CD14-positive monocyte (primary cell): ENCODE results near the gene JARID2. TPM values are rescaled to one million over a fixed set of nuclear protein-coding genes. Genes with fewer than 3 reads are reported as not detected.

Experiments
- DNase-seq, 3 donors: peaks; one replicate each; pipeline ENCODE4 v3.0.0-alpha.2; 2011 to 2022
- H2AFZ ChIP-seq: 2 replicates; pipeline ENCODE4 v1.6.0; 2012; ENCODE audit warnings: mild to moderate bottlenecking, low read depth, low read length, inconsistent platforms; ENCODE audit not compliant: insufficient read depth, poor library complexity, severe bottlenecking
- H3K27ac ChIP-seq, 2 donors: 1 replicate in 1 of 2; 2 replicates in 1 of 2; pipeline ENCODE4 v1.5.1; 2012 to 2013; ENCODE audit warnings: low read length in 2 of 2, control low read depth in 1 of 2, inconsistent platforms in 1 of 2, low read depth in 1 of 2, mild to moderate bottlenecking in 1 of 2
- H3K27me3 ChIP-seq, 2 donors: one replicate each; pipeline versions ENCODE4 v1.6.0 to v1.6.1; 2011 to 2013; ENCODE audit warnings: low read length in 2 of 2; ENCODE audit not compliant: control insufficient read depth in 2 of 2, insufficient read depth in 2 of 2
- H3K36me3 ChIP-seq, 2 donors: replicated peaks in 1 of 2; 1 replicate in 1 of 2; 2 replicates in 1 of 2; pipeline versions ENCODE4 v1.5.1 to v1.6.1; 2012 to 2013; ENCODE audit warnings: low read length in 2 of 2, control low read depth in 1 of 2, inconsistent platforms in 1 of 2, mild to moderate bottlenecking in 1 of 2; ENCODE audit not compliant: insufficient read depth in 2 of 2, control insufficient read depth in 1 of 2
- H3K4me1 ChIP-seq, 2 donors: 1 replicate in 1 of 2; 2 replicates in 1 of 2; pipeline versions ENCODE4 v1.5.1 to v1.6.1; 2012 to 2013; ENCODE audit warnings: low read length in 2 of 2, control low read depth in 1 of 2, inconsistent platforms in 1 of 2, mild to moderate bottlenecking in 1 of 2, moderate library complexity in 1 of 2; ENCODE audit not compliant: insufficient read depth in 2 of 2, control insufficient read depth in 1 of 2
- H3K4me2 ChIP-seq: replicated peaks from 2 replicates; pipeline ENCODE3; 2012; ENCODE audit warnings: low read length, moderate library complexity, mild to moderate bottlenecking; ENCODE audit not compliant: poor library complexity, severe bottlenecking; ENCODE audit errors: extremely low read depth
- H3K4me3 ChIP-seq, 3 experiments: fragments of 200-600 bp in 1 of 3; sonication (generic) in 1 of 3; replicated peaks in 1 of 3; 1 replicate in 2 of 3; 2 replicates in 1 of 3; pipeline ENCODE4 v1.5.1; 2011 to 2013; ENCODE audit warnings: low read length in 3 of 3, mild to moderate bottlenecking in 3 of 3, control low read depth in 2 of 3, low read depth in 2 of 3, inconsistent platforms in 1 of 3, moderate library complexity in 1 of 3
- H3K79me2 ChIP-seq: 2 replicates; pipeline ENCODE4 v1.6.0; 2012; ENCODE audit warnings: mild to moderate bottlenecking, control low read depth, inconsistent platforms, low read length, moderate library complexity; ENCODE audit not compliant: insufficient read depth
- H3K9ac ChIP-seq: 2 replicates; pipeline ENCODE4 v1.6.0; 2017; ENCODE audit warnings: low read length, mild to moderate bottlenecking; ENCODE audit not compliant: insufficient read depth, poor library complexity, severe bottlenecking
- H3K9me3 ChIP-seq, 2 donors: replicated peaks in 1 of 2; 1 replicate in 1 of 2; 2 replicates in 1 of 2; pipeline versions ENCODE4 v1.5.1 to v1.6.1; 2012 to 2013; ENCODE audit warnings: low read length in 2 of 2, control low read depth in 1 of 2; ENCODE audit not compliant: control insufficient read depth in 1 of 2, insufficient read depth in 1 of 2
- H4K20me1 ChIP-seq: 2 replicates; pipeline ENCODE4 v1.6.0; 2012; ENCODE audit warnings: mild to moderate bottlenecking, low read length, control low read depth, moderate library complexity; ENCODE audit not compliant: insufficient read depth
- H3K27ac Mint-ChIP-seq, 7 donors: one replicate each; pipeline ENCODE4 v1.8.0; 2020; ENCODE audit warnings: mild to moderate bottlenecking in 7 of 7, mixed read lengths in 7 of 7, moderate library complexity in 6 of 7, inconsistent platforms in 2 of 7
- H3K27me3 Mint-ChIP-seq, 3 donors: one replicate each; pipeline ENCODE4 v1.8.0; 2021 to 2022; ENCODE audit warnings: low read depth in 3 of 3, mild to moderate bottlenecking in 3 of 3, mixed read lengths in 3 of 3, moderate library complexity in 3 of 3, inconsistent platforms in 1 of 3
- H3K36me3 Mint-ChIP-seq, 2 donors: one replicate each; pipeline ENCODE4 v1.8.0; 2020; ENCODE audit warnings: mixed read lengths in 2 of 2, inconsistent platforms in 1 of 2, mild to moderate bottlenecking in 1 of 2
- H3K4me1 Mint-ChIP-seq: one replicate; pipeline ENCODE4 v1.8.0; 2020; ENCODE audit warnings: mild to moderate bottlenecking, mixed read lengths
- H3K4me3 Mint-ChIP-seq, 2 donors: one replicate each; pipeline ENCODE4 v1.8.0; 2020; ENCODE audit warnings: mild to moderate bottlenecking in 2 of 2, mixed read lengths in 2 of 2, moderate library complexity in 1 of 2
- H3K9me3 Mint-ChIP-seq, 7 donors: one replicate each; pipeline ENCODE4 v1.8.0; 2020 to 2022; ENCODE audit warnings: mixed read lengths in 7 of 7, mild to moderate bottlenecking in 6 of 7, moderate library complexity in 6 of 7, inconsistent platforms in 2 of 7
- WGBS: methylation state at CpG from one replicate; pipeline ENCODE4 v1.1.5; 2013; ENCODE audit warnings: missing lambda C conversion rate; ENCODE audit not compliant: insufficient coverage; 5-methylcytosine and 5-hydroxymethylcytosine counted together
- intact Hi-C, 2 donors: fragments of 100-400 bp; cut with micrococcal nuclease; formaldehyde crosslinking; loops; one replicate each; pipeline versions ENCODE4 v1.15.0 to v1.15.1; 2023
- polyA plus RNA-seq, 3 donors: library from polyadenylated mRNA; depleted of rRNA in 1 of 3; unstranded in 2 of 3; stranded (reverse) in 1 of 3; fragments of 300-500 nt in 2 of 3; fragments of >200 nt in 1 of 3; fragmentation: Illumina TruSeq in 2 of 3; gene quantifications; 1 replicate in 2 of 3; 2 replicates in 1 of 3; pipeline ENCODE4 v1.2.3, GENCODE V29; 2012 to 2021
- TF ChIP-seq, protein P1 (sequence below): fragments of 200-600 bp; IDR thresholded peaks from one replicate; pipeline ENCODE4 v1.8.0; 2022; ENCODE audit warnings: antibody characterized with exemption, mild to moderate bottlenecking

JARID2 gene
- polyA plus RNA-seq, 3 donors, result 6.8 to 17.5 (median 12.5) TPM

DNA sequence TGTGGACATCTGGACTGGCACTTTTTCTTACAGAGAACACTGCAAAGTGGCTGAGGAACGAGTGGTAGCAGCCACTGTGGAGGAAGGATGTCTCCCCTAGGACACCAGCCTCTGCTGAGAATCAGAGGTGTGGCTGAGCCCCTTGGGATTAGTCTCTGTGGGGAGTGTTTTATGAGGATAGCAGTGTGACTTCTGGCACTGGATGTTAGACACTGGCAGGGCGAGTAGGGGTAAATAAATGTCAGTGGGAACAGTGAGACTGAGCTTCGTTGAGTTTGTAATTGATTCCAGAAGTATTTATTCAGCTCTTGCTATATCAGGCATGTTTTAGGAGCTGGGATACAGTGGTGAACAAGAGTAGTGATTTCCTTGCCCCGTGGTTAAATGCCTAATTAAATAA is 124.0 kb downstream of the JARID2 start:
- peaks cover 54% of the 10 kb centered on the region for H3K4me1 Mint-ChIP-seq
- intact Hi-C loops, result loop anchor here in 1 of 2 donors (10.0 kb wide), 1 partner anchor 55 kb away; no protein-coding TSS in a partner anchor

DNA sequence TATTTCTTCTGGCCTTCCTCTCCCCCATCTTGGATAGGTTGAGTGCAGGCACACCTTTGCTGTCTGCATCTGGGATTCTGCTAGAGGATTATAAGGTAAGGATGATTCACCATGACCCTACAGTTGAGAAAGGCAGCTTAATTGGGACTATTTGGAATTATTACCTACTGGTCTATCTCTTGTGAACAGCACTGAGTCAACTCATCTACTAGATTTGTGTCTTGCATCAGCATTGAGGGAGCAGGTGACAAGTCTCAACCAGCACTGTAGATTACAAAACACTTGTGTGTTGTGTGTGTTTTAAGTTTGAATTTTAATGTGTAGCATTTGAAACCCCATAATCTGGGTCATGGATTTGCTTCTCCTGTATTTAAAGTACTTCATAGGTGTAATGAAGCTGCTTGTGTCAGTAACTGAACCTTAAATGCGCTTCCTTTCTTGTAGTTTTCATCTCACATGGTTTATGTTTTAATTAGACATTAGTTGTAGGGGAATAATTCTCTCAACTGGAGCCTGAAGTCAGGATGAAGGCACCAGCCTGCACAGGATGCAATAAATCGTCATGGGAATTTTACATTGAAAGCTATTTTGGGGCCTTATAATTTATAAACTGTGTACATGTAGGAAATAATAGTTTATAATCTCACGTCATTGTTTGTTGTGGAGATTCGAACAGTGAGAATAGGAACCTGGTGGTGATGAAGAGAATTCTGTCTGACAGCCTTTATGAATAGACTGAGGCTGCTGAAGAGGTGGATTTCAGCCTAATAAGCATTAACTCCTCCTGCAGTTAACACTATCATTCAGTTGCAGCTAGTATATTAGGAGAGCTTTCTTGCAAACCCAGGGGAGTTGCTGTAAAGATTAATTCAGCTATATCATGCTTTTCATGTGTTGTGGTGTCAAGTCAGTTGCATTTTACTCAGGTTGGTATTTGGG is 125.1 kb downstream of the JARID2 start:
- Mint-ChIP-seq H3K4me1 (peaks cover 57% of the 10 kb centered on the region), H3K27ac (peak overlapping the region in 5 of 7 donors; percentile 5 to 86 (median 24)), H3K27me3 (no peaks in the 10 kb centered on the region), H3K9me3 (no peaks in the 10 kb centered on the region), H3K4me3 (no peak overlapping the region), H3K36me3 (peaks cover 11 to 20% of the 10 kb centered on the region in 2 donors)
- peak overlapping the region in 1 of 2 donors; percentile 30 for H3K27ac ChIP-seq
- H3K4me2 ChIP-seq, result no peak overlapping the region
- TF ChIP-seq, protein P1, sequence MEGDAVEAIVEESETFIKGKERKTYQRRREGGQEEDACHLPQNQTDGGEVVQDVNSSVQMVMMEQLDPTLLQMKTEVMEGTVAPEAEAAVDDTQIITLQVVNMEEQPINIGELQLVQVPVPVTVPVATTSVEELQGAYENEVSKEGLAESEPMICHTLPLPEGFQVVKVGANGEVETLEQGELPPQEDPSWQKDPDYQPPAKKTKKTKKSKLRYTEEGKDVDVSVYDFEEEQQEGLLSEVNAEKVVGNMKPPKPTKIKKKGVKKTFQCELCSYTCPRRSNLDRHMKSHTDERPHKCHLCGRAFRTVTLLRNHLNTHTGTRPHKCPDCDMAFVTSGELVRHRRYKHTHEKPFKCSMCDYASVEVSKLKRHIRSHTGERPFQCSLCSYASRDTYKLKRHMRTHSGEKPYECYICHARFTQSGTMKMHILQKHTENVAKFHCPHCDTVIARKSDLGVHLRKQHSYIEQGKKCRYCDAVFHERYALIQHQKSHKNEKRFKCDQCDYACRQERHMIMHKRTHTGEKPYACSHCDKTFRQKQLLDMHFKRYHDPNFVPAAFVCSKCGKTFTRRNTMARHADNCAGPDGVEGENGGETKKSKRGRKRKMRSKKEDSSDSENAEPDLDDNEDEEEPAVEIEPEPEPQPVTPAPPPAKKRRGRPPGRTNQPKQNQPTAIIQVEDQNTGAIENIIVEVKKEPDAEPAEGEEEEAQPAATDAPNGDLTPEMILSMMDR, result no peak
- no peak overlapping the region for H3K4me3 ChIP-seq
- no CpG with 5 or more reads among the region's 4 CpGs for WGBS
- H4K20me1 ChIP-seq, result peaks cover 98% of the 10 kb centered on the region
- peaks cover 97% of the 10 kb centered on the region for H3K79me2 ChIP-seq
- DNase-seq, result peak in 2 of 3 donors; percentile 32 to 54
- no peaks in the 10 kb centered on the region for H3K9me3 ChIP-seq
- intact Hi-C loops, result no loop called here
- H3K4me1 ChIP-seq, result peaks cover 50 to 52% of the 10 kb centered on the region in 2 donors
- H2AFZ ChIP-seq, result no peak overlapping the region
- H3K9ac ChIP-seq, result no peak overlapping the region
- H3K36me3 ChIP-seq, result peaks cover 13 to 27% of the 10 kb centered on the region in 2 donors
- H3K27me3 ChIP-seq, result no peaks in the 10 kb centered on the region

More for the DNA sequence above, 124.0 kb downstream of the JARID2 start:
- Histone ChIP-seq H2AFZ (no peak overlapping the region), H3K4me3 (no peak overlapping the region), H3K36me3 (peaks cover 9 to 15% of the 10 kb centered on the region in 2 donors), H3K9ac (no peak overlapping the region), H3K4me2 (no peak overlapping the region), H3K4me1 (peaks cover 61 to 63% of the 10 kb centered on the region in 2 donors), H3K9me3 (no peaks in the 10 kb centered on the region), H3K79me2 (peaks cover 97% of the 10 kb centered on the region), H3K27ac (peak overlapping the region in 1 of 2 donors; percentile 90), H3K27me3 (no peaks in the 10 kb centered on the region), H4K20me1 (peaks cover 98% of the 10 kb centered on the region)
- Mint-ChIP-seq H3K36me3 (peaks cover 11 to 19% of the 10 kb centered on the region in 2 donors), H3K27ac (peak overlapping the region in 6 of 7 donors; percentile 2 to 67 (median 46)), H3K4me3 (no peak overlapping the region), H3K9me3 (no peaks in the 10 kb centered on the region), H3K27me3 (no peaks in the 10 kb centered on the region)
- WGBS, result 60% methylated on average over 4 of the region's 4 CpGs
- TF ChIP-seq, protein P1, result no peak
- no peak for DNase-seq
